Activated CD4-positive, alpha-beta T cell treated with anti-CD3 and anti-CD28 coated beads, Interleukin-2, amount 10 ng/mL, durations not matched to agents 7 days and 5 days (primary cell): ENCODE data around the gene HNF1A. TPM values are rescaled to one million over a fixed set of nuclear protein-coding genes. Genes with fewer than 3 reads are reported as not detected.
"Not testable (repeated sequence)": the region's sequence is repeated elsewhere in the genome, so short reads cannot be mapped to it uniquely, and the experiment has no call there.

Source experiments
- CTCF ChIA-PET: fragments of 350-600 bp; sonication (Branson Sonifier 250); formaldehyde crosslinking; loops from one replicate; lab custom pipeline; 2021; ENCODE audit warnings: antibody characterized with exemption; lab: Charles Lee
- POLR2A ChIA-PET: fragments of 350-600 bp; sonication (Branson Sonifier 250); formaldehyde crosslinking; loops from one replicate; lab custom pipeline; 2021; ENCODE audit warnings: antibody characterized with exemption; lab: Charles Lee
- DNase-seq: peaks from one replicate; pipeline ENCODE4 v3.0.0-alpha.2; 2020
- H3K27ac Mint-ChIP-seq: one replicate; pipeline ENCODE4 v1.8.0; 2021; ENCODE audit warnings: mild to moderate bottlenecking, moderate library complexity, mixed read lengths
- H3K27me3 Mint-ChIP-seq: one replicate; pipeline ENCODE4 v1.8.0; 2021; ENCODE audit warnings: mixed read lengths
- H3K36me3 Mint-ChIP-seq: one replicate; pipeline ENCODE4 v1.8.0; 2021; ENCODE audit warnings: low read depth, mixed read lengths
- H3K4me1 Mint-ChIP-seq: one replicate; pipeline ENCODE4 v1.8.0; 2021; ENCODE audit warnings: mixed read lengths
- H3K4me3 Mint-ChIP-seq: one replicate; pipeline ENCODE4 v1.8.0; 2021; ENCODE audit warnings: mild to moderate bottlenecking, moderate library complexity, mixed read lengths
- H3K9me3 Mint-ChIP-seq: one replicate; pipeline ENCODE4 v1.8.0; 2021; ENCODE audit warnings: mixed read lengths
- total RNA-seq, 2 experiments: library from RNA; stranded (reverse); gene quantifications; one replicate each; pipeline ENCODE4 v1.2.3, GENCODE V29; 2021

Gene HNF1A
- total RNA-seq, 2 experiments from 2014 or later, result not detected

DNA sequence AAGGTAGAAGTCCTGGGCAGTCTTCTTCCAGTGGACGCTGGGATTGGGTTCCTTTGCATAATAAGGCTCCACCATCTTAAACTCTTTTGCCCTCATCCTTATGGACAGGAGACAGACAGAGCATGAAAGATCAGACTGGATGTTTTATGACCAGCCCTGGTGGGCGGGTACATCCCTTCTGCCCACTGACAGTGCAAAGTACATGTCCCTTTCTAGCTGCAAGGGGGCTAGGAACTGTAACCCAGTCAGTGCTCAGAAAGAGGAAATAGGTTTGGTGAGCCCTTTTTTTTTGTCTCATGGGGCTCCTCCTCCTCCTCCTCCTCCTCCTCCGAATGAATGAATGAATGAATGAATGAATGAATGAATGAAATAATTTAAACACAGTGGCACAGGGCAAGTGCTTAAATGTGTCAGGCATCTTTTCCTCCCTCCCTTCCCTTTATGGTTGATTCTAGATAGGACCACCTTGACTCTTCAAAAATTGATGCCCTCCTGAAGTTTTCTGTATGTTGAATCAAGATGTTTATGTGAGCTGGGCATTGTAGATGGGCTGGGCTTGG, 36.4 kb upstream of the HNF1A start:
- ChIA-PET POLR2A (no interaction called here), CTCF (interaction anchor here (0.5 to 1.2 kb wide), 3 partner anchors 30 to 295 kb away, joined by 3 to 5 read pairs (median 4); no protein-coding TSS in a partner anchor)
- Mint-ChIP-seq H3K36me3 (no peaks in the 10 kb centered on the region), H3K27ac (peak overlapping the region; percentile 63), H3K9me3 (no peaks in the 10 kb centered on the region), H3K4me1 (peaks cover 6% of the 10 kb centered on the region), H3K4me3 (no peak overlapping the region), H3K27me3 (peaks cover 4% of the 10 kb centered on the region)
- DNase-seq, result no peak

DNA sequence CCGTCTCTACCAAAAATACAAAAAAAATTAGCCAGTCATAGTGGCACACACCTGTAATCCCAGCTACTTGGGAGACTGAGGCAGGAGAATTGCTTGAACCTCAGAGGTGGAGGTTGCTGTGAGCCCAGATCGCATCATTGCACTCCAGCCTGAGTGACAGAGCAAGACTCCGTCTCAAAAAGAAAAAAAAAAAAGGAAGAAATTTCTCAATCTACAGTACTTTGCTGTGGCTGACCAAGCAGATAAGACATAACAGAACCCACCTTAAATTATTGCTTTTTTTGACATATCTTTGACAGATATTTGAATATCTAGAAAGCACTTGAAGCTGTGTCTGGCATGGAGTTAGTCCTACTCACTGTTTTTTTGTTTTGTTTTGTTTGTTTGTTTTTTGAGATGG, 34.9 kb upstream of the HNF1A start:
- H3K9me3 Mint-ChIP-seq, result no peaks in the 10 kb centered on the region
- POLR2A ChIA-PET, result interaction anchor here (0.6 to 0.7 kb wide), 2 partner anchors 122 to 796 kb away, joined by 3 read pairs; no protein-coding TSS in a partner anchor
- no peak for DNase-seq

DNA sequence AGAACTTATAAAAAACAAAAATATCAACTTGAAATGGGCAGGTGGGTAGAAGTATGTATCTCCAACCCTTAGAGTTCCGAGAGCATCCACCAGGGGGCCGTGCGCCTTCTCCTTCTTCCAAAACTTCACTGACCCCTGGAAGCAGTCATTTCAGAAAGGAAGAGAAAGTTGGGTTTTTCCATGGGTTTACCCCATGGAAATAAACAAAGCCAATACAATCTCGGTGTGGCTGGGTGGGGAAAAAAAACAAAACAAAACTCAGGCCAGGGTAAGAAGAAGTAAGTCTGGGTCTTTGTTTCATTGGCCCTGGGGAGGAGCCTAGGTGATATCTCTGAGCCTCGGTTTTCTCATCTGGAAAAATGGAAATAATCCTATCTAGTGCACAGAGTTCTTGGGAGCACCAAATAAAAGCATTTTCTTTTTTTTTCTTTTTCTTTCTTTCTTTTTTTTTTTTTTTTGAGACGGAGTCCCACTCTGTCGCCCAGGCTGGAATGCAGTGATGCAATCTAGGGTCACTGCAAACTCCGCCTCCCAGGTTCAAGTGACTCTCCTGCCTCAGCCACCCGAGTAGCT, 33.6 kb upstream of the HNF1A start:
- peak; percentile 67 for DNase-seq
- peaks cover under 1% of the 10 kb centered on the region for H3K27me3 Mint-ChIP-seq
- no peaks in the 10 kb centered on the region for H3K9me3 Mint-ChIP-seq
- no peak overlapping the region for H3K27ac Mint-ChIP-seq
- H3K4me1 Mint-ChIP-seq, result peaks cover 6% of the 10 kb centered on the region
- no peaks in the 10 kb centered on the region for H3K36me3 Mint-ChIP-seq
- POLR2A ChIA-PET, result no interaction called here
- no peak overlapping the region for H3K4me3 Mint-ChIP-seq
- CTCF ChIA-PET, result interaction anchor here (0.6 to 1.2 kb wide), 6 partner anchors 12 to 190 kb away, joined by 3 read pairs; no protein-coding TSS in a partner anchor

More for the DNA sequence above, 34.9 kb upstream of the HNF1A start:
- Mint-ChIP-seq H3K4me1 (peaks cover 6% of the 10 kb centered on the region), H3K4me3 (no peak overlapping the region), H3K27ac (no peak overlapping the region), H3K27me3 (peaks cover 4% of the 10 kb centered on the region), H3K36me3 (no peaks in the 10 kb centered on the region)
- CTCF ChIA-PET, result interaction anchor here (1.2 kb wide), 1 partner anchor 132 kb away, joined by 3 read pairs; no protein-coding TSS in a partner anchor

DNA sequence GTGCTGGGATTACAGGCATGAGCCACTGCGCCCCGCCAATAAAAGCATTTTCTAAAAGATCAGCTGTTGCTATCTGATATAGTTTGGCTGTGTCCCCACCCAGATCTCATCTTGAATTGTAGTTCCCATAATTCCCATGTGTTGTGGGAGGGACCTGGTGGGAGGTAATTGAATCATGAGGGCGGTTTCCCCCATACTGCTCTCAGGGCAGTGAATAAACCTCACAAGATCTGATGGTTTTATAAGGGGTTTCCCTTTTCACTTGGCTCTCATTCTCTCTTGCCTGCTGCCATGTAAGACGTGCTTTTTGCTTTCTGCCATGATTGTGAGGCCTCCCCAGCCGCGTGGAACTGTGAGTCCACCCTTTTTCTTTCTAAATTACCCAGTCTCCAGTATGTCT, 32.8 kb upstream of the HNF1A start:
- POLR2A ChIA-PET, H3K4me1 Mint-ChIP-seq, H3K9me3 Mint-ChIP-seq, H3K4me3 Mint-ChIP-seq, H3K27me3 Mint-ChIP-seq, H3K36me3 Mint-ChIP-seq, DNase-seq: not testable (repeated sequence)
- H3K27ac Mint-ChIP-seq, result peak overlapping the region; percentile 60
- CTCF ChIA-PET, result interaction anchor here (0.6 to 0.9 kb wide), 4 partner anchors 11 to 189 kb away, joined by 3 read pairs; no protein-coding TSS in a partner anchor

DNA sequence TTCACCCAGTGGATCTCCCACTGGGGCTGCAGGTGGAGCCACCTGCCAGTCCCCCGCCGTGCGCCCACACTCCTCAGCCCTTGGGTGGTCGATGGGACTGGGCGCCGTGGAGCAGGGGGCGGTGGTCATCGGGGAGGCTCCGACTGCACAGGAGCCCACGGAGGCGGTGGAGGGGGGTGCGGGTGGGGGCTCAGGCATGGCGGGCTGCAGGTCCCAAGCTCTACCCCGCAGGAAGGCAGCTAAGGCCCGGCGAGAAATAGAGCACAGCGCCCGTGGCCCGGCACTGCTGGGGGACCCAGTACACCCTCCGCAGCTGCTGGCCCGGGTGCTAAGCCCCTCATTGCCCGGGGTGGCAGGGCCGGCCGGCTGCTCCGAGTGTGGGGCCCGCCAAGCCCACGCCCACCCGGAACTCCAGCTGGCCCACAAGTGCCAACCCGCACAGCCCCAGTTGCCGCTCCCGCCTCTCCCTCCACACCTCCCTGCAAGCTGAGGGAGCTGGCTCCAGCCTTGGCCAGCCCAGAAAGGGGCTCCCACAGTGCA, 28.0 kb upstream of the HNF1A start:
- DNase-seq, H3K27me3 Mint-ChIP-seq, POLR2A ChIA-PET, H3K36me3 Mint-ChIP-seq, H3K4me1 Mint-ChIP-seq, H3K27ac Mint-ChIP-seq, H3K4me3 Mint-ChIP-seq, CTCF ChIA-PET, H3K9me3 Mint-ChIP-seq: not testable (repeated sequence)

DNA sequence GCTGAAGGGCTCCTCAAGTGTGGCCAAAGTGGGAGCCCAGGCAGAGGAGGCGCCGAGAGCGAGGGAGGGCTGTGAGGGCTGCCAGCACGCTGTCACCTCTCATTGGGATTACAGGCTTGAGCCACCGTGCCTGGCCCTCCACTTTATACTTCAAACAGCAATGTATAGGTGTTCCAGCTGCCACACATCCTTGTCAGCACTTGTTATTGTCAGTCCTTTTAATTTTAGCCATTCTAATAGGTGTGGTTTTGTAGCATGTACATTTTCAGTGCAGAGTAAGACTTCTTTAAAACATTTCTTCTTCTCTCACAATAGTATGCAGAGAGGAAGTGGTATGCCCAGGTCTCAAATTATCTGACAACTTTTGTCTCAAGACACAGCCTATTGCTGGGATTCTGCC, 27.5 kb upstream of the HNF1A start:
- Mint-ChIP-seq H3K4me3 (no peak overlapping the region), H3K36me3 (no peaks in the 10 kb centered on the region), H3K27ac (no peak overlapping the region), H3K4me1 (peaks cover 1% of the 10 kb centered on the region), H3K27me3 (no peaks in the 10 kb centered on the region), H3K9me3 (no peaks in the 10 kb centered on the region)
- DNase-seq, result no peak
- POLR2A ChIA-PET, result no interaction called here
- CTCF ChIA-PET, result no interaction called here

DNA sequence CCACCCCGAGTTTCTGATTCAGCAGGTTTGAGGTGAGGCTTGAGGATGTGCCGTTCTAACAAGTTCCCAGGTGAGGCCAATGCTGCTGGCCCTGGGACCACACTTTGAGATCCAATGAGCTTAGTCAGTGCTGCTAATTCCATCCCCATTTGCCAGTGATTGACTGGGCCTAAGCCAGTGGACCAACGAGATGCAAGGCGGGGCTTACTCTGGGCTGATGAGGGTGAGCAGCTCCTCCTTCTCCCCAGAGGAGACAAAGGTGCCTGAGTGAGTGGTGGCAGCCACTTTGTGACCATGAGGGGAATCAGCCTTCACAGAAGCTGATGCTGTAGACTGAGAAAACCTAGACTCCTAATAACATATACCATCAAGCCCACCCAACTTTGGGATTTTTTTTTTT, 23.1 kb upstream of the HNF1A start:
- Mint-ChIP-seq H3K27ac (no peak overlapping the region), H3K4me3 (no peak overlapping the region)
- CTCF ChIA-PET, result interaction anchor here (0.5 to 1.6 kb wide), 4 partner anchors 16 to 269 kb away, joined by 3 to 8 read pairs (median 4); no protein-coding TSS in a partner anchor

DNA sequence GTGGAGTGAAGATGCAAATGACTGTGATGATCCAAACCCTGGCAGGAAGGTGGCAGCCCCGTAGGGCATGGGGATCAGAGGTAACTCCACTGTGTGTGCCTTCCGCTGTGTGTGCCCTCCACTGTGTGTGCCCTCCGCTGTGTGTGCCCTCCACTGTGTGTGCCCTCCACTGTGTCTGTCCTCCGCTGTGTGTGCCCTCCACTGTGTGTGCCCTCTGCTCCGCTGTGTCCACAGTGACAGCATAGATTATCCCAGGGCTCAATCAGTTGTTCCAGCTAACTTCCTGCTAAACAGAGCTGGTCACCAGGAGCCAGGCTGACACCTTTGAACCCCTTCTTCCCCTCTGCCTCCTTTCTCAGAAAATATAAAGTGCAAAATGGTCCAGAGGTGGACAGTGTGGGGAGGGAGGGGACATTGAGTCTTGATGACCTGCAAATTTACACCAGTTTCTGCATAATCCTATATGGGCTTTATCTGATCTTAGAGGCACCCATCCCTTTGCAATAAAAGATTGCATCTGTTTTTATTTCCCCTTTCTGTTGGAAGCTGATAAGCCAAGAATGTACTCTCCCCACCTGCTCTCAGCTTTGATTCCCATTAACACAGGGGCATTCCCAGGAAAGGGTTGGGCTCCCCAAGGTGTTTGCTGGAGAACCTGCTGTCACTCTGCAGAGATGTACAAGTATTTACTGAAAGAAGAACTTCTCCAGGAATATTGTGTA, 21.6 kb upstream of the HNF1A start:
- Mint-ChIP-seq H3K4me1 (peaks cover 24% of the 10 kb centered on the region), H3K4me3 (no peak overlapping the region), H3K27me3 (no peaks in the 10 kb centered on the region), H3K27ac (no peak overlapping the region), H3K36me3 (no peaks in the 10 kb centered on the region), H3K9me3 (no peaks in the 10 kb centered on the region)
- POLR2A ChIA-PET, result interaction anchor here (0.6 kb wide), 1 partner anchor 230 kb away, joined by 3 read pairs; no protein-coding TSS in a partner anchor
- CTCF ChIA-PET, result interaction anchor here (0.6 to 1.1 kb wide), 6 partner anchors 12 to 382 kb away, joined by 3 to 4 read pairs (median 4); no protein-coding TSS in a partner anchor
- no peak for DNase-seq

More for the DNA sequence above, 23.1 kb upstream of the HNF1A start:
- H3K9me3 Mint-ChIP-seq, result no peaks in the 10 kb centered on the region
- no peak for DNase-seq
- POLR2A ChIA-PET, result no interaction called here
- peaks cover 16% of the 10 kb centered on the region for H3K4me1 Mint-ChIP-seq
- H3K36me3 Mint-ChIP-seq, result no peaks in the 10 kb centered on the region
- H3K27me3 Mint-ChIP-seq, result no peaks in the 10 kb centered on the region

DNA sequence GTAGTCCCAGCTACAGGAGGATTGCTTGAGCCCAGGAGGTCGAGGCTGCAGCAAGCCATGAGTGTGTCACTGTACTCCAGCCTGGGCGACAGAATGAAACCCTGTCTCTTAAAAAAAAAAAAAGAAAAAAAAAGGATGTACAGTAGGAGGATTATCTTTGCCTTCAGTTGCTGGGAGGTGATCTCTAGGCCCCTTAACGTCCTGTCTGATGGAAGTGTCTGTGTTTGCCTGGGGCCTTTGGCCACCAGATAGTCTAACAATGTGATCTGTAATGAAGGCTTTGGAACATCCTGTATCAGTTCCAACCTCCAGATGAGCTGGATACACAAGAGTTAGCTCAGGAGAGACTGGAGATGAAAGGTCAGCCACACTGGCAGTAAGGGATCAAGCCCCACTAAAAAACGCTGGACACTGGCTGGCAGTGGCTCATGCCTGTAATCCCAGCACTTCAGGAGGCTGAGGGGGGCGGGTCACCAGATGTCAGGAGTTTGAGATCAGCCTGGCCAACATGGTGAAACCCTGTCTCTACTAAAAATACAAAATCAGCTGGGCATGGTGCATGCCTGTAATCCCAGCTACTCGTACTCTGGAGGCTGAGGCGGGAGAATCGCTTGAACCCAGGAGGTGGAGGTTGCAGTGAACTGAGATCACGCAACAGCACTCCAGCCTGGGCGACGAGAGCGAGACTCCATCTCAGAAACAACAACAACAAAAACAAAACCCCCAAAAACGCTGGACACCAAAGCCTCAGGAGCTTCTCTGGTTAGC, 19.0 kb upstream of the HNF1A start:
- Mint-ChIP-seq H3K9me3 (no peaks in the 10 kb centered on the region), H3K36me3 (no peaks in the 10 kb centered on the region), H3K27me3 (no peaks in the 10 kb centered on the region), H3K4me3 (no peak overlapping the region), H3K4me1 (peaks cover 34% of the 10 kb centered on the region), H3K27ac (peak overlapping the region; percentile 78)
- POLR2A ChIA-PET, result interaction anchor here (0.6 kb wide), 1 partner anchor 73 kb away, joined by 3 read pairs; no protein-coding TSS in a partner anchor
- DNase-seq, result no peak
- CTCF ChIA-PET, result interaction anchor here (0.6 to 1.7 kb wide), 5 partner anchors 12 to 393 kb away, joined by 3 to 8 read pairs (median 3); partner anchors contain the start of gene ANAPC5

DNA sequence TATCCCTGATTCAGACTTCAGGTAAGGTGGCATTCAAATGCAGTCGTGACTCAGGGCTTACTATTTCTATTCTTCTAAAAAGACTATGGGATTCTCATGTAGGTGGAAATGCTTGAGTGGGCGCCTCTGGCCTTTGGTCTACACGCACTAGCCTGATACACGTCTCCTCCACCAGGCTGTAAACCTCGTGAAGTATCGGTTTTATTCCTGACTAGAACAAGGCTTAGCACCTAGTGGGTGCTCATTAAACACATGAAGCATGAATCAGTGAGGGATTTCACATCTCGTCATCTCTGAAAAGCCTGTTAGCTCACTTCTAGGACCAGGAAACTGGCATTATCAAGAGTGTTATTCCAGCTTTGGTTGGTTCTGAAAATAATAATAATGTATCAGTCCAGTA, 17.7 kb upstream of the HNF1A start:
- CTCF ChIA-PET, result interaction anchor here (0.6 to 1.7 kb wide), 4 partner anchors 11 to 201 kb away, joined by 3 to 8 read pairs (median 4); no protein-coding TSS in a partner anchor
- DNase-seq, result no peak
- POLR2A ChIA-PET, result no interaction called here
- Mint-ChIP-seq H3K4me3 (no peak overlapping the region), H3K4me1 (peaks cover 34% of the 10 kb centered on the region), H3K36me3 (no peaks in the 10 kb centered on the region), H3K27ac (peak overlapping the region; percentile 46), H3K9me3 (no peaks in the 10 kb centered on the region), H3K27me3 (no peaks in the 10 kb centered on the region)

DNA sequence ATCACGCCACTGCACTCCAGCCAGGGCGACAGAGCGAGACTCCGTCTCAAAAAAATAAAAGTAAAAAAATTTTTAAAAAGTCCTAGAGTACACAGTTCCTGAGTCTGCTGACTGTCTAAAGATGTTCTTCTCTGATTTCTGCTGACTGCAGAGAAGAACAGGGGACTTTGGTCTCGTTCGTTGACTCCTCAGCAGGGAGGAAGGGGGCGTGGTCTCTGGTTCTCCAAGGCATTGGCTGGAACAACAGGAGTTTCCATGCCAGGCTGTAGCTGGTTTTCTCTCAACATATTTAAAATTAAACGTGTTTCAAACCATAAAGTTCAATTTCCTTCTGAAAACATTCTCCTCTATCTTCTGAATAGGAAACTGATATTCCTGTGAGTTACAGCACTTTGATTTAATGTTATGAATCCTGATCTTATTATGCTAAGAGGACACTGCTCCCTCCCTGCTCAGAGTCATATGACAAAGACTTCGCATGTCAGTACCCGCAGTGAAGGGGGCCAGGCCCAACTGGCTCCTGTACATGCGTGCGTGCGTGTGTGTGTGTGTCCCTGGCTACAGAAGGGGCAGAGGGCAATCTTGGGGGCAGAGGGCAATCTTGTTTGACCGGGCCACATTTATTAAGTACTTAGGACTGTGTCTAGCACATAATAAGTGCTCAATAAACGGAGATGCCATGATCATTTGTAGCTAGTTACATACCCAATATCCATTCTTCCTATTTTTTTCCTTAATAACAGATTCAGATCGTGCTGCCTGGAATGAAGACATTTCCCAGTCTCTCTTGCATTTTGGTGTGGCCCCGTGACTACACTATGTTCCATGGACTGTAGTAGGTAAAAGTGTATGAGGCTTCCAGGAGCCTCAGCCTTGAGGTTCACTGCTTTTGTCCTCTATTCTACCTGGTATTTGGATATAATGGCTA, 16.5 kb upstream of the HNF1A start:
- ChIA-PET POLR2A (interaction anchor here (0.6 kb wide), 1 partner anchor 170 kb away, joined by 8 read pairs; no protein-coding TSS in a partner anchor), CTCF (interaction anchor here (1.6 to 2.0 kb wide), 2 partner anchors 10 to 20 kb away, joined by 5 to 15 read pairs; no protein-coding TSS in a partner anchor)
- H3K4me1 Mint-ChIP-seq, result peaks cover 34% of the 10 kb centered on the region
- H3K4me3 Mint-ChIP-seq, result no peak overlapping the region
- no peak overlapping the region for H3K27ac Mint-ChIP-seq
- no peaks in the 10 kb centered on the region for H3K36me3 Mint-ChIP-seq
- no peak for DNase-seq
- no peaks in the 10 kb centered on the region for H3K27me3 Mint-ChIP-seq
- H3K9me3 Mint-ChIP-seq, result no peaks in the 10 kb centered on the region
